ENCODE results near the gene KLF9. TPM values are rescaled to one million over a fixed set of nuclear protein-coding genes. Genes with fewer than 3 reads are reported as not detected.
A peak's percentile ranks its signal among the peaks of the same experiment; 100 is the strongest.

Gene KLF9
- total and polyA plus RNA-seq, 2 donors (not counting 1 experiment from before 2014, with no cell fraction given) = 27.0 to 27.6 TPM

DNA sequence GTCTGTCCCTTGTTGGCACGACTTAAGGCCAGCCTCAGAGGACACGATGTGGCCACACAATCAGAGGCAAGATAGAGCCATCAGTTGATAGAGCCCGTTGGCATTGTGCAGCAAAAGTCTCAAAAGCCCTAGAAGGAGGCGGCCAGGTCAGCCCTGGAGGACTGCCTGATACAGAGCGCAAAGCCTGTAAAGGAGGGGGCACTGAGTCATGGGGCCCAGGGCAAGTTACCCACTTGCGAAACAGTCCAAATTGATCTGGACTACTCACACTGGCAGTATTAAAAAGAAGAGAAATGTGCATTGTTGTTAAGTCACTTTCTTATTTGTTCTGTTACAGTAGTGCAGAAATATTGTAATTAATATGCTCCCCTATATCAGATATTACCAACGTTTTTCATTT, 51.5 kb downstream of the KLF9 start:
- no peak overlapping the region for H3K4me3 ChIP-seq (replicated peaks in 1 of 4; ENCODE audit: control extremely low read depth in 1 of 4, insufficient read depth in 1 of 4, low read depth in 3 of 4, low read length in 4 of 4)
- H3K4me2 ChIP-seq (ENCODE audit: extremely low read depth, insufficient read depth, low read length) = no peak overlapping the region
- H3K9ac ChIP-seq (ENCODE audit: insufficient read depth, low read length) = no peak overlapping the region
- H3K36me3 ChIP-seq (ENCODE audit: control insufficient read depth, insufficient read depth, low read length) = no peaks in the 10 kb centered on the region
- no peak overlapping the region for H3K27ac ChIP-seq (ENCODE audit: insufficient read depth, low read length)
- no peaks in the 10 kb centered on the region for H3K27me3 ChIP-seq (ENCODE audit: control insufficient read depth, insufficient read depth, low read length)
- peak in 1 of 2 donors; percentile 54 for DNase-seq (ENCODE audit: low read depth in 2 of 2)
- no peaks in the 10 kb centered on the region for H4K20me1 ChIP-seq (ENCODE audit: control insufficient read depth, extremely low read depth, insufficient read depth, low read length)
- H3K79me2 ChIP-seq (ENCODE audit: control insufficient read depth, insufficient read depth, low read length) = no peaks in the 10 kb centered on the region
- no peaks in the 10 kb centered on the region for H3K4me1 ChIP-seq (ENCODE audit: control insufficient read depth, extremely low read depth, insufficient read depth, low read length)
- no peak overlapping the region for H2AFZ ChIP-seq (ENCODE audit: low read length)
- no peaks in the 10 kb centered on the region for H3K9me3 ChIP-seq (ENCODE audit: control insufficient read depth, insufficient read depth, low read depth, low read length)
- TF ChIP-seq, protein P1, sequence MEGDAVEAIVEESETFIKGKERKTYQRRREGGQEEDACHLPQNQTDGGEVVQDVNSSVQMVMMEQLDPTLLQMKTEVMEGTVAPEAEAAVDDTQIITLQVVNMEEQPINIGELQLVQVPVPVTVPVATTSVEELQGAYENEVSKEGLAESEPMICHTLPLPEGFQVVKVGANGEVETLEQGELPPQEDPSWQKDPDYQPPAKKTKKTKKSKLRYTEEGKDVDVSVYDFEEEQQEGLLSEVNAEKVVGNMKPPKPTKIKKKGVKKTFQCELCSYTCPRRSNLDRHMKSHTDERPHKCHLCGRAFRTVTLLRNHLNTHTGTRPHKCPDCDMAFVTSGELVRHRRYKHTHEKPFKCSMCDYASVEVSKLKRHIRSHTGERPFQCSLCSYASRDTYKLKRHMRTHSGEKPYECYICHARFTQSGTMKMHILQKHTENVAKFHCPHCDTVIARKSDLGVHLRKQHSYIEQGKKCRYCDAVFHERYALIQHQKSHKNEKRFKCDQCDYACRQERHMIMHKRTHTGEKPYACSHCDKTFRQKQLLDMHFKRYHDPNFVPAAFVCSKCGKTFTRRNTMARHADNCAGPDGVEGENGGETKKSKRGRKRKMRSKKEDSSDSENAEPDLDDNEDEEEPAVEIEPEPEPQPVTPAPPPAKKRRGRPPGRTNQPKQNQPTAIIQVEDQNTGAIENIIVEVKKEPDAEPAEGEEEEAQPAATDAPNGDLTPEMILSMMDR (conservative IDR thresholded peaks at IDR 0.05 in 1 of 2, IDR thresholded peaks at IDR 0.05 in 1 of 2; ENCODE audit: low read depth in 1 of 2, low read length in 2 of 2) = no peak
- no peak for TF ChIP-seq EZH2 (IDR thresholded peaks at IDR 0.05; ENCODE audit: low read length, missing control alignments)

DNA sequence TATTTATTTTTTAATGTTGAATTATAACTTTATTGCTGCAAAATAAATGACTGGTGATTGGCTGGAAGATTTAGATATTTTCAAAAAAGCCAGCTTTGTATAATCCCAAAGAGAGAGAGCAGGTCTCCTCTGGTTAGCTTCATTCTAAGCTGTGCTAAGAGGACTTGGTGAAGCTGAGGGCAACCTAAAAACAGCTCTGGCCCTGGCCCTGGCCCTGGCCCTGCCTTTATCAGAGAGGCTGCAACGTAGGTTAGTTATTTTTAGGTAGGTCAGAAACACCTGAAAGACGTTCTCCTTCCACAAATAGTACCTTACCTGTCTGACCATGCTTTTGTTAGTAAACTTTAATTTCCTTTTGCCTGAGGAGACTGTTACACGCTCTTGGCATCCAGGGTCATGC, 58.7 kb downstream of the KLF9 start:
- H2AFZ ChIP-seq (ENCODE audit: low read length) = no peak overlapping the region
- no peak overlapping the region for H3K4me2 ChIP-seq (ENCODE audit: extremely low read depth, insufficient read depth, low read length)
- DNase-seq (ENCODE audit: low read depth in 2 of 2) = no peak
- no peaks in the 10 kb centered on the region for H3K27me3 ChIP-seq (ENCODE audit: control insufficient read depth, insufficient read depth, low read length)
- H3K4me1 ChIP-seq (ENCODE audit: control insufficient read depth, extremely low read depth, insufficient read depth, low read length) = no peaks in the 10 kb centered on the region
- no peaks in the 10 kb centered on the region for H3K36me3 ChIP-seq (ENCODE audit: control insufficient read depth, insufficient read depth, low read length)
- H3K9me3 ChIP-seq (ENCODE audit: control insufficient read depth, insufficient read depth, low read depth, low read length) = no peaks in the 10 kb centered on the region
- no peak overlapping the region for H3K9ac ChIP-seq (ENCODE audit: insufficient read depth, low read length)
- no peaks in the 10 kb centered on the region for H3K79me2 ChIP-seq (ENCODE audit: control insufficient read depth, insufficient read depth, low read length)
- H3K4me3 ChIP-seq (replicated peaks in 1 of 4; ENCODE audit: control extremely low read depth in 1 of 4, insufficient read depth in 1 of 4, low read depth in 3 of 4, low read length in 4 of 4) = no peak overlapping the region
- TF ChIP-seq, protein P1 (conservative IDR thresholded peaks at IDR 0.05 in 1 of 2, IDR thresholded peaks at IDR 0.05 in 1 of 2; ENCODE audit: low read depth in 1 of 2, low read length in 2 of 2) = no peak
- no peak for TF ChIP-seq EZH2 (IDR thresholded peaks at IDR 0.05; ENCODE audit: low read length, missing control alignments)
- no peaks in the 10 kb centered on the region for H4K20me1 ChIP-seq (ENCODE audit: control insufficient read depth, extremely low read depth, insufficient read depth, low read length)
- H3K27ac ChIP-seq (ENCODE audit: insufficient read depth, low read length) = no peak overlapping the region

- no peaks in the 10 kb centered on the region for H3K9me3 ChIP-seq (ENCODE audit: control insufficient read depth, insufficient read depth, low read depth, low read length)
- no peak overlapping the region for H3K27ac ChIP-seq (ENCODE audit: insufficient read depth, low read length)
- no peaks in the 10 kb centered on the region for H3K27me3 ChIP-seq (ENCODE audit: control insufficient read depth, insufficient read depth, low read length)
- H3K79me2 ChIP-seq (ENCODE audit: control insufficient read depth, insufficient read depth, low read length) = no peaks in the 10 kb centered on the region
- no peaks in the 10 kb centered on the region for H3K4me1 ChIP-seq (ENCODE audit: control insufficient read depth, extremely low read depth, insufficient read depth, low read length)
- H4K20me1 ChIP-seq (ENCODE audit: control insufficient read depth, extremely low read depth, insufficient read depth, low read length) = no peaks in the 10 kb centered on the region
- no peak overlapping the region for H3K4me2 ChIP-seq (ENCODE audit: extremely low read depth, insufficient read depth, low read length)
- H2AFZ ChIP-seq (ENCODE audit: low read length) = no peak overlapping the region
- peak in 1 of 2 donors; percentile 48 for DNase-seq (ENCODE audit: low read depth in 2 of 2)
- no peak overlapping the region for H3K4me3 ChIP-seq (replicated peaks in 1 of 4; ENCODE audit: control extremely low read depth in 1 of 4, insufficient read depth in 1 of 4, low read depth in 3 of 4, low read length in 4 of 4)
- H3K36me3 ChIP-seq (ENCODE audit: control insufficient read depth, insufficient read depth, low read length) = peaks cover 2% of the 10 kb centered on the region
- TF ChIP-seq EZH2 (IDR thresholded peaks at IDR 0.05; ENCODE audit: low read length, missing control alignments) = no peak
- TF ChIP-seq, protein P1 (conservative IDR thresholded peaks at IDR 0.05 in 1 of 2, IDR thresholded peaks at IDR 0.05 in 1 of 2; ENCODE audit: low read depth in 1 of 2, low read length in 2 of 2) = peak; percentile 45 to 49
- H3K9ac ChIP-seq (ENCODE audit: insufficient read depth, low read length) = no peak overlapping the region
Measured at GRCh38 chr9:70352802-70353201, 61.7 kb downstream of the KLF9 start.

All from fibroblast of lung (primary cell).